Neuronal stem cell (in vitro differentiated cells): ENCODE data around the gene KIAA1671.
A peak's percentile ranks its signal among the peaks of the same experiment; 100 is the strongest.

Experiments
- DNase-seq: peaks from one replicate; pipeline ENCODE4 v3.0.0-alpha.2; 2013; ENCODE audit warnings: low spot score
- H2AFZ ChIP-seq: one replicate; pipeline ENCODE4 v1.6.1; 2013; ENCODE audit warnings: mild to moderate bottlenecking, low read length, inconsistent platforms
- H2AK5ac ChIP-seq: 2 replicates; pipeline ENCODE4 v1.6.1; 2013; ENCODE audit warnings: low read depth, mild to moderate bottlenecking, inconsistent platforms, low read length, moderate library complexity, mixed read lengths
- H2BK120ac ChIP-seq: 2 replicates; pipeline ENCODE4 v1.6.1; 2013; ENCODE audit warnings: low read depth, mild to moderate bottlenecking, inconsistent platforms, low read length, moderate library complexity, mixed read lengths
- H2BK12ac ChIP-seq: one replicate; pipeline ENCODE4 v1.6.1; 2013; ENCODE audit warnings: low read length, inconsistent platforms
- H2BK15ac ChIP-seq: 2 replicates; pipeline ENCODE4 v1.6.1; 2013; ENCODE audit warnings: mild to moderate bottlenecking, low read length, inconsistent platforms, mixed read lengths
- H2BK5ac ChIP-seq: one replicate; pipeline ENCODE4 v1.6.1; 2013; ENCODE audit warnings: inconsistent platforms, mild to moderate bottlenecking, low read length, moderate library complexity
- H3K14ac ChIP-seq: one replicate; pipeline ENCODE4 v1.6.1; 2013; ENCODE audit warnings: low read length, inconsistent platforms
- H3K18ac ChIP-seq: 2 replicates; pipeline ENCODE4 v1.6.1; 2013; ENCODE audit warnings: low read length, inconsistent platforms
- H3K23ac ChIP-seq: 2 replicates; pipeline ENCODE4 v1.6.1; 2013; ENCODE audit warnings: low read depth, mild to moderate bottlenecking, mixed read lengths, low read length, inconsistent platforms; ENCODE audit not compliant: poor library complexity
- H3K27ac ChIP-seq: replicated peaks from 3 replicates; pipeline ENCODE4 v1.5.1; 2013; ENCODE audit warnings: low read length, inconsistent platforms
- H3K27me3 ChIP-seq, 3 experiments: 2 replicates each; pipeline ENCODE4 v1.6.1; 2013; ENCODE audit warnings: low read length in 3 of 3, mild to moderate bottlenecking in 2 of 3, inconsistent platforms in 1 of 3, low read depth in 1 of 3, mixed read lengths in 1 of 3, moderate library complexity in 1 of 3; ENCODE audit not compliant: control insufficient read depth in 3 of 3, insufficient read depth in 3 of 3
- H3K36me3 ChIP-seq, 2 donors: replicated peaks in 1 of 2; 2 replicates each; pipeline ENCODE4 v1.6.1; 2013; ENCODE audit warnings: low read length in 2 of 2; ENCODE audit not compliant: control insufficient read depth in 2 of 2, insufficient read depth in 2 of 2
- H3K4ac ChIP-seq: 2 replicates; pipeline ENCODE4 v1.6.1; 2013; ENCODE audit warnings: inconsistent platforms, mild to moderate bottlenecking, low read length, moderate library complexity
- H3K4me1 ChIP-seq, 2 donors: 1 replicate in 1 of 2; 2 replicates in 1 of 2; pipeline ENCODE4 v1.6.1; 2013; ENCODE audit warnings: low read length in 2 of 2, low read depth in 1 of 2; ENCODE audit not compliant: control insufficient read depth in 2 of 2, insufficient read depth in 1 of 2
- H3K4me2 ChIP-seq: one replicate; pipeline ENCODE4 v1.6.1; 2013; ENCODE audit warnings: mild to moderate bottlenecking, low read length, inconsistent platforms; ENCODE audit not compliant: insufficient read depth, poor library complexity, severe bottlenecking
- H3K4me3 ChIP-seq, 2 donors: 2 replicates each; pipeline ENCODE4 v1.5.1; 2013; ENCODE audit warnings: low read length in 2 of 2, mild to moderate bottlenecking in 2 of 2, inconsistent platforms in 1 of 2, moderate library complexity in 1 of 2
- H3K79me1 ChIP-seq: one replicate; pipeline ENCODE4 v1.6.1; 2013; ENCODE audit warnings: low read depth, mild to moderate bottlenecking, inconsistent platforms, low read length, moderate library complexity
- H3K9ac ChIP-seq: one replicate; pipeline ENCODE4 v1.6.1; 2013; ENCODE audit warnings: mild to moderate bottlenecking, low read depth, low read length, inconsistent platforms; ENCODE audit not compliant: poor library complexity
- H3K9me3 ChIP-seq, 2 donors: replicated peaks in 1 of 2; 2 replicates each; pipeline versions ENCODE3 to v1.6.1; 2013; ENCODE audit warnings: low read length in 2 of 2, mild to moderate bottlenecking in 2 of 2, inconsistent platforms in 1 of 2, low read depth in 1 of 2, mixed read lengths in 1 of 2, moderate library complexity in 1 of 2; ENCODE audit not compliant: control insufficient read depth in 2 of 2, insufficient read depth in 1 of 2
- H4K8ac ChIP-seq: one replicate; pipeline ENCODE4 v1.6.1; 2013; ENCODE audit warnings: low read depth, mild to moderate bottlenecking, inconsistent platforms, low read length, moderate library complexity
- H4K91ac ChIP-seq: one replicate; pipeline ENCODE4 v1.6.1; 2013; ENCODE audit warnings: low read length, low read depth, mild to moderate bottlenecking, inconsistent platforms; ENCODE audit not compliant: poor library complexity
- WGBS, 2 donors: extraction: QIAGEN DNeasy Blood & Tissue Kit; methylation state at CpG; one replicate each; pipeline ENCODE4 v1.1.7; 2013; ENCODE audit warnings: missing lambda C conversion rate in 2 of 2, mixed read lengths in 1 of 2; ENCODE audit not compliant: insufficient read length in 2 of 2, insufficient replicate concordance in 1 of 2; ENCODE audit errors: extremely low coverage in 2 of 2; 5-methylcytosine and 5-hydroxymethylcytosine counted together

Gene KIAA1671

GRCh38 chr22:25064894-25065560, 112.5 kb downstream of the KIAA1671 start:
- Histone ChIP-seq H3K4me2 (no peak overlapping the region), H3K23ac (no peak overlapping the region), H2BK5ac (no peak overlapping the region), H3K14ac (no peak overlapping the region), H3K4me1 (peaks cover 8 to 14% of the 10 kb centered on the region in 2 donors), H4K8ac (peak overlapping the region; percentile 6), H3K9me3 (no peaks in the 10 kb centered on the region), H2AFZ (no peak overlapping the region), H3K18ac (peak overlapping the region; percentile 40), H2BK12ac (no peak overlapping the region), H2BK15ac (no peak overlapping the region), H3K9ac (peak overlapping the region; percentile 30), H4K91ac (no peak overlapping the region), H3K36me3 (no peaks in the 10 kb centered on the region), H3K27me3 (no peaks in the 10 kb centered on the region), H2BK120ac (no peak overlapping the region), H2AK5ac (no peak overlapping the region), H3K27ac (no peak overlapping the region), H3K4me3 (no peak overlapping the region), H3K4ac (no peak overlapping the region), H3K79me1 (no peaks in the 10 kb centered on the region)
- no peak for DNase-seq
- WGBS, 2 donors: no CpG with 5 or more reads among the region's 16 CpGs

- no peaks in the 10 kb centered on the region for H3K9me3 ChIP-seq
- H3K36me3 ChIP-seq: no peaks in the 10 kb centered on the region
- H4K91ac ChIP-seq: no peak overlapping the region
- no peak overlapping the region for H4K8ac ChIP-seq
- H3K79me1 ChIP-seq: no peaks in the 10 kb centered on the region
- no peak overlapping the region for H2AFZ ChIP-seq
- H2BK5ac ChIP-seq: no peak overlapping the region
- H2AK5ac ChIP-seq: no peak overlapping the region
- no CpG with 5 or more reads among the region's 15 CpGs for WGBS, 2 donors
- H3K4me2 ChIP-seq: no peak overlapping the region
- H3K4me3 ChIP-seq: no peak overlapping the region
- peaks cover 5 to 6% of the 10 kb centered on the region in 2 donors for H3K4me1 ChIP-seq
- H2BK120ac ChIP-seq: no peak overlapping the region
- H3K18ac ChIP-seq: peak overlapping the region; percentile 73
- H3K27ac ChIP-seq: no peak overlapping the region
- H3K4ac ChIP-seq: no peak overlapping the region
- no peak for DNase-seq
- H3K9ac ChIP-seq: peak overlapping the region; percentile 15
- no peak overlapping the region for H2BK15ac ChIP-seq
- no peak overlapping the region for H2BK12ac ChIP-seq
- H3K27me3 ChIP-seq: no peaks in the 10 kb centered on the region
- no peak overlapping the region for H3K23ac ChIP-seq
- H3K14ac ChIP-seq: no peak overlapping the region
Observed at GRCh38 chr22:25066861-25067435, 114.4 kb downstream of the KIAA1671 start.

- Histone ChIP-seq H4K91ac (no peak overlapping the region), H3K4ac (no peak overlapping the region), H4K8ac (no peak overlapping the region), H3K18ac (peak overlapping the region; percentile 59), H2AK5ac (no peak overlapping the region), H3K36me3 (no peaks in the 10 kb centered on the region), H3K27me3 (no peaks in the 10 kb centered on the region), H2BK5ac (no peak overlapping the region), H2BK120ac (no peak overlapping the region), H3K4me1 (no peaks in the 10 kb centered on the region), H3K27ac (no peak overlapping the region), H2AFZ (no peak overlapping the region), H2BK15ac (no peak overlapping the region), H3K4me2 (no peak overlapping the region), H3K23ac (peak overlapping the region; percentile 16), H3K4me3 (no peak overlapping the region), H2BK12ac (no peak overlapping the region), H3K9ac (peak overlapping the region; percentile 53), H3K14ac (peak overlapping the region; percentile 90), H3K79me1 (no peaks in the 10 kb centered on the region), H3K9me3 (no peaks in the 10 kb centered on the region)
- WGBS, 2 donors: no CpG with 5 or more reads among the region's 18 CpGs
- no peak for DNase-seq
Observed at GRCh38 chr22:25067851-25068421, 115.4 kb downstream of the KIAA1671 start.

GRCh38 chr22:25068707-25069106, 116.2 kb downstream of the KIAA1671 start:
- H3K36me3 ChIP-seq: no peaks in the 10 kb centered on the region
- H3K23ac ChIP-seq: no peak overlapping the region
- H4K8ac ChIP-seq: no peak overlapping the region
- H2BK15ac ChIP-seq: no peak overlapping the region
- no peak overlapping the region for H3K4me2 ChIP-seq
- H3K14ac ChIP-seq: no peak overlapping the region
- peak overlapping the region; percentile 35 for H2AK5ac ChIP-seq
- H3K79me1 ChIP-seq: no peaks in the 10 kb centered on the region
- H3K18ac ChIP-seq: peak overlapping the region; percentile 27
- no CpG with 5 or more reads among the region's 9 CpGs for WGBS, 2 donors
- H3K27ac ChIP-seq: no peak overlapping the region
- H3K4me1 ChIP-seq: no peaks in the 10 kb centered on the region
- DNase-seq: no peak
- no peak overlapping the region for H2BK120ac ChIP-seq
- H3K4ac ChIP-seq: no peak overlapping the region
- H3K4me3 ChIP-seq: no peak overlapping the region
- H3K9me3 ChIP-seq: no peaks in the 10 kb centered on the region
- no peaks in the 10 kb centered on the region for H3K27me3 ChIP-seq
- H4K91ac ChIP-seq: no peak overlapping the region
- no peak overlapping the region for H3K9ac ChIP-seq
- H2AFZ ChIP-seq: no peak overlapping the region
- H2BK12ac ChIP-seq: no peak overlapping the region
- no peak overlapping the region for H2BK5ac ChIP-seq
